OCI-LY3 (cell line): Measurements from ENCODE around the gene ABI3BP.

Experiments
- EZH2phosphoT487 ChIP-seq: fragments of 200-600 bp; shearing (Covaris generic); IDR thresholded peaks from 2 replicates; pipeline ENCODE4 v1.6.1; 2018; ENCODE audit warnings: antibody characterized with exemption, mixed run types, low read depth
- TF ChIP-seq, protein P1 (sequence below): fragments of 200-600, 300-600 bp; sonication (generic); IDR thresholded peaks from 2 replicates; pipeline ENCODE4 v1.5.1; 2014; ENCODE audit warnings: antibody characterized with exemption, low read length, low read depth

DNA sequence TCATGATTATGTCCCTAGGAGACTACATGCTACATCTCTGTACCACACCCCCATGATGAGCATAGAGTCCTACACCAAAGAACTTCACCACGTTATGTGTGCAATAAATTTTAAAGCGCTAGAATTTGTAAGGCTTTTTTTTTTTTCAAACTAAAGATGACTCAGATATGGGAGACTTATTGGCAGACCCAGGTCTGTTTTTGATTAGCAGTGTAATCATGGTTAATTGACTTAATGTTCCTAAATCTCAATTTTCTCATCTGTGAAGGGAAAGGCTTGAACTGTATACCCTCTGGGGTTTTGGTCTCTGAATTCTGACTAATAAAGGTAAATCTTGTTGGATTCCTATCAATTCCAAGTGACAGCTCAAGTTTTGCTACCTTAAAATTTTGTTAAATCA is 26.4 kb downstream of the ABI3BP start:
- TF ChIP-seq, protein P1, sequence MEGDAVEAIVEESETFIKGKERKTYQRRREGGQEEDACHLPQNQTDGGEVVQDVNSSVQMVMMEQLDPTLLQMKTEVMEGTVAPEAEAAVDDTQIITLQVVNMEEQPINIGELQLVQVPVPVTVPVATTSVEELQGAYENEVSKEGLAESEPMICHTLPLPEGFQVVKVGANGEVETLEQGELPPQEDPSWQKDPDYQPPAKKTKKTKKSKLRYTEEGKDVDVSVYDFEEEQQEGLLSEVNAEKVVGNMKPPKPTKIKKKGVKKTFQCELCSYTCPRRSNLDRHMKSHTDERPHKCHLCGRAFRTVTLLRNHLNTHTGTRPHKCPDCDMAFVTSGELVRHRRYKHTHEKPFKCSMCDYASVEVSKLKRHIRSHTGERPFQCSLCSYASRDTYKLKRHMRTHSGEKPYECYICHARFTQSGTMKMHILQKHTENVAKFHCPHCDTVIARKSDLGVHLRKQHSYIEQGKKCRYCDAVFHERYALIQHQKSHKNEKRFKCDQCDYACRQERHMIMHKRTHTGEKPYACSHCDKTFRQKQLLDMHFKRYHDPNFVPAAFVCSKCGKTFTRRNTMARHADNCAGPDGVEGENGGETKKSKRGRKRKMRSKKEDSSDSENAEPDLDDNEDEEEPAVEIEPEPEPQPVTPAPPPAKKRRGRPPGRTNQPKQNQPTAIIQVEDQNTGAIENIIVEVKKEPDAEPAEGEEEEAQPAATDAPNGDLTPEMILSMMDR: no peak
- TF ChIP-seq EZH2phosphoT487: no peak
